Brain pericyte (primary cell): ENCODE measurements around the gene TTC39C.

Experiments used
- DNase-seq: peaks from one replicate; pipeline ENCODE4 v3.0.0-alpha.2; 2012; ENCODE audit warnings: low read depth, low spot score

TTC39C gene

GRCh38 chr18:23992089-23992940 is 22.2 kb upstream of the TTC39C start:
- DNase-seq, result no peak

GRCh38 chr18:23992941-23993280 is 21.6 kb upstream of the TTC39C start:
- no peak for DNase-seq

- DNase-seq, result peak; percentile 20
Measured at GRCh38 chr18:23994361-23994902, 20.1 kb upstream of the TTC39C start.

- DNase-seq, result no peak
Measured at GRCh38 chr18:23995180-23995579, 19.4 kb upstream of the TTC39C start.

- no peak for DNase-seq
Measured at GRCh38 chr18:23998018-23998417, 16.5 kb upstream of the TTC39C start.

GRCh38 chr18:23998820-23999219 is 15.7 kb upstream of the TTC39C start:
- DNase-seq, result no peak

GRCh38 chr18:24000613-24001490 is 13.7 kb upstream of the TTC39C start:
- DNase-seq, result no peak

GRCh38 chr18:24002479-24002878 is 12.1 kb upstream of the TTC39C start:
- no peak for DNase-seq

- DNase-seq, result no peak
Measured at GRCh38 chr18:24003288-24003687, 11.3 kb upstream of the TTC39C start.

GRCh38 chr18:24003903-24004640 is 10.5 kb upstream of the TTC39C start:
- no peak for DNase-seq

- no peak for DNase-seq
Measured at GRCh38 chr18:24006712-24007313, 7.7 kb upstream of the TTC39C start.

- no peak for DNase-seq
Measured at GRCh38 chr18:24009246-24009645, 5.3 kb upstream of the TTC39C start.

- DNase-seq, result no peak
Measured at GRCh38 chr18:24009651-24010333, 4.8 kb upstream of the TTC39C start.

GRCh38 chr18:24010673-24011072 is 3.9 kb upstream of the TTC39C start:
- DNase-seq, result no peak

- DNase-seq, result no peak
Measured at GRCh38 chr18:24011123-24011917, 3.2 kb upstream of the TTC39C start.

- DNase-seq, result no peak
Measured at GRCh38 chr18:24013051-24013450, 1.5 kb upstream of the TTC39C start.

GRCh38 chr18:24014986-24015638 is 558 bp downstream of the TTC39C start:
- DNase-seq, result no peak

GRCh38 chr18:24015639-24016631 is 1.4 kb downstream of the TTC39C start:
- DNase-seq, result no peak
